ENCODE results near the gene GP9.

- TF ChIP-seq POLR2AphosphoS5 (IDR thresholded peaks at IDR 0.05; ENCODE audit: borderline replicate concordance, low read depth, low read length) (no peak), EZH2 (IDR thresholded peaks at IDR 0.05) (no peak), FOXP2 (optimal IDR thresholded peaks at IDR 0.05; ENCODE audit: control extremely low read depth, extremely low read length, insufficient read depth) (no peak)
These were observed 33.1 kb upstream of the GP9 start for GRCh38 chr3:129027544-129027880.
